Measurements from ENCODE around the gene TCERG1L. TPM values are rescaled to one million over a fixed set of nuclear protein-coding genes. Genes with fewer than 3 reads are reported as not detected.

The TCERG1L gene
- total RNA-seq, 1 donor from 2014 or later, result not detected

DNA sequence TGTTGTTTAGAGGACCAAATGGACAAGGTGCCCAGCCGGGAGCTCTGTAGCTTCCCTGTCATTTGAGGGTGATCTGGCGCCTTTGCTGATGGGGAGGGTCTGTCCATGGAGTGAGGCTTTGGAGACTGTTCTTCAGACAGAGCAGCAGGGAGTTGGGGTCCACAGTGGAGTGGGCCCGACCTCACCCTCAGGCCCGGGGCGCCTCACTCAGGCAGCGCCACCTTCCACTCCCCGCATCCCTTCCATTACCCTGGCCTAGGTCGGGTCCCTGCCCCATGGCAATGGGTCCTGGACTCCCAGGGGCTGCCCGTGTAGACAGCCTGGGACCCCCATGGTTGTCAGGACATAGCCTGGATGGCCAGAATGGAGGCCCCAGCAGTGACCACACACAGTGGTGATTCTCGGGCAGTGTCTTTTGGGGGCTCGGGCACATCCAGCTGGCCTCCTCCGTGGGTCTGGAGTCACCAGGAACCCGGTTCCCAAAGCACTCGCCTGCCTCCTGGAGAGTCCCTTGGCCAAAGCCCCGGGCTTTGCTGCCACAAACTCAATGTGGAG lies 38.5 kb downstream of the TCERG1L start:
- Mint-ChIP-seq H3K4me3 (no peak overlapping the region), H3K27me3 (no peaks in the 10 kb centered on the region), H3K36me3 (ENCODE audit: low read depth) (no peaks in the 10 kb centered on the region), H3K4me1 (no peaks in the 10 kb centered on the region), H3K9me3 (no peaks in the 10 kb centered on the region), H3K27ac (no peak overlapping the region)
- DNase-seq, result no peak
- intact Hi-C loops (cut with micrococcal nuclease), result no loop called here

DNA sequence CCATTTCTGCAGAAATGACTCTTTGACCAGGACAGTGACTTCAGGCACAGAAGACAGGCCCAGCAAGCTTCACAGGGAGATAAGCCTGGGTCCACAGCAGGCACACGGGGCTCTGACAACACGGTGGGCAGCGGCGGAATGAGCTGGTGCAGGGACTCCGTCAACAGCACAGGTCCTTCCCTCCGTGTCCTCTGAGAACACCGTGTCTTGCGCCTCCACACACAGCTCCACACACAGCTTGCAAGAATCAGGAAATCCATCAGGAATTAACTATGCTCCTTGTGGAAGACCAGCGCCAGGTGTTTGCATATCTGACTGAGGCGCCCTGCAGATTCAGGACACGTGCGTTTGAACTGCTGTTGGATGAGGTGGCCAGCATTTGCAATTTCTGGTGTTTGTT lies 39.6 kb downstream of the TCERG1L start:
- no peaks in the 10 kb centered on the region for H3K4me1 Mint-ChIP-seq
- intact Hi-C loops (cut with micrococcal nuclease), result no loop called here
- no peak overlapping the region for H3K4me3 Mint-ChIP-seq
- no peak overlapping the region for H3K27ac Mint-ChIP-seq
- H3K36me3 Mint-ChIP-seq (ENCODE audit: low read depth), result no peaks in the 10 kb centered on the region
- no peak for DNase-seq
- H3K9me3 Mint-ChIP-seq, result no peaks in the 10 kb centered on the region
- H3K27me3 Mint-ChIP-seq, result no peaks in the 10 kb centered on the region

DNA sequence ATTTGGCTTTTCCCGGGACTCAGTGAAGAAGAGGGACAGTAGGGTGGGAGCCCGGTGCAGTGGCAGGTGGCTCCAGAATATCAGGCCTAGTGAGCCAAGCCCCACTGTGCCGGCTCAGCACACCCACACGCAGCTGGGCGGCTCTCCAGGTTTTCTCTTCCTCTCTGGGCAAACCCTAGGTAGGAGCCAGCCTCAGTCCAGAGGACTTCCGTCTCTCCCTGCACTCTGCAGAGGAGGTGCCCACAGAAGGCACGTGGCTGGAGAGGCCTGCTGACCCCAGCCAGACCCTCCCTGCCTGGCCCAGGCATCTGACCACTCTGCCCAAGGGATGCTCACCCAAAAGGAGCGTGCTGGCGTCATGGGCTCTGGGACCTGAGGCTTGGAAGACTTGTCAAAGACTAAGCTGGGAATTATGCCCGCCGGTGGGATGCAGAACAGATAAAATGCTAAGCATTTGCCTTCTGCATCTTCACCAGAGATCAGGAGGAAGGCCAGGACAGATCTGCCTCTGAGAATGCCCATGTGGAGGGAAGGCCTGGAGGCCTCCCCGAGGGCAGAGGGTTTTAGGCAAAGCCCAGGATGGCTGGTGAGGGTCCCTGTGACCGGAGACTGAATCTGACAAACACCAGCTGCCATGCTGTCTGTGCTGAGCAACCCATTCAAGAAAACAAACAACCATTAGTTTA lies 40.2 kb downstream of the TCERG1L start:
- intact Hi-C loops (cut with micrococcal nuclease), result no loop called here
- Mint-ChIP-seq H3K27ac (no peak overlapping the region), H3K9me3 (no peaks in the 10 kb centered on the region), H3K4me1 (no peaks in the 10 kb centered on the region), H3K36me3 (ENCODE audit: low read depth) (no peaks in the 10 kb centered on the region), H3K27me3 (no peaks in the 10 kb centered on the region), H3K4me3 (no peak overlapping the region)
- no peak for DNase-seq

DNA sequence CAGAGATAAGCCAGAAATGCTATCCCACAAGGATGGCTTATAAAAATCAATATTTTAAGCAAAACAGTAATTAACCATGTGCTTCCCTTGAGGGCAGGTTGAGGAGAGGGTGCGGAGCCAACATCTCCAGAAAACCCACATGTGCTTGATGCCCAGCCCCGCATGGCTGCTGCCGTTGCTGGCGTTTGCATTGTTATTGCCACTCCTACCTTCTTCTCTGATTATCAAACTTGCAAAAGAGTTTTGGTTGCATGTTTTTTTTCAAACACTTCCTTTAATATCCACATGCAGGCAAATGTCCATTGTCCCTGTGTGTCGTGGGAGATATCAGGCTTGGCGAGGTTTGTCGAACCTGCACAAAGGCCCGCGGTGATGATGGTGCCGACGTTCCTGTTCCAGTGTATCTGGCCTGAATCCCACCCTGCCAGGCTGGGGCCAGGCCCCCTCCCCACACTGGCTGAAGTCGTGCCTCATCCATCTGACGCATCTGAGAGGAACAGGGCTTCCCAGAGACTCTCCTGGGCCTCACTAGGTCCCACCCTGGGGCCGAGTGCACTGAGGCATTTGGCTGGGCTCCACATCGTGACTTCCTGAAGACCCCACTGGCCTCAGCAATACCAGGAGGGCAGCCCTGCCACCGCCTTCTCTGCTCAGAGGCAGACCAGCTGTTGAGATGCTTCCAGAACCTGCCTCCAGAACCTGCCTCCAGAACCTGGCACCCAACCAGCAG lies 40.9 kb downstream of the TCERG1L start:
- DNase-seq, result no peak
- no peak overlapping the region for H3K4me3 Mint-ChIP-seq
- no peaks in the 10 kb centered on the region for H3K36me3 Mint-ChIP-seq (ENCODE audit: low read depth)
- H3K27me3 Mint-ChIP-seq, result no peaks in the 10 kb centered on the region
- intact Hi-C loops (cut with micrococcal nuclease), result no loop called here
- no peaks in the 10 kb centered on the region for H3K4me1 Mint-ChIP-seq
- H3K9me3 Mint-ChIP-seq, result no peaks in the 10 kb centered on the region
- H3K27ac Mint-ChIP-seq, result no peak overlapping the region

DNA sequence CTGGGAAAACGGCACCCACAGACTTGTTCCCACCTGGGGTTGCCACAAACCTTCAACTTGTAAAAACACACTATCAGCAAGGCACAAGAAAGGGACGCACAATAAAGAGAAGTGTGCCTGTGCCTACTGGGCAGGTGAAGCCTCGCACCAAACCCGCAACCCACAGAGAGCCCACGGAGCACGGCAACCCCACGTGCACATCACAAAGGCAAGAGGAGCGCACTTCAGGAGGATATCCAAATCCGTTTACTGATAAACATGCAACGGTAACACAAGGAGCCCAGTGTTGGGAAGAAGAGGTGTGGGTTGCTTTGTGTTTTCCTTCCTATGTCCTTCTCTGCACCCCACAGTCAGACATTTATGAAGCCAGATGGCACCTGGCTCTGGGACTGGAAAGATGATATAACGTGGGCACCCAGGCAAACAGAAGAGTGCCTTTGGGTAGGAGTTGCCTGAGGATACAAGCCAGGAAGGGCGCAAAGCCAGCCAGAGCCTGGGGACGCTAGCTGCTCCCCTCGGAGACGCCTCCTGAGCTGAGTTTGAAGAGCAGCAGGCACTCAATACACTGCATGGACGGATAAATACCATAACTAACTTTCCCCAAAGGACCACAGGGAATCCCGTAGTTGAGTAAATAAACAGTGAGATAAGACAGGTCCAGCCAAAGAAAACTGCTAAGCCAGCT lies 41.6 kb downstream of the TCERG1L start:
- no peaks in the 10 kb centered on the region for H3K4me1 Mint-ChIP-seq
- no peak for DNase-seq
- no peaks in the 10 kb centered on the region for H3K27me3 Mint-ChIP-seq
- no peaks in the 10 kb centered on the region for H3K9me3 Mint-ChIP-seq
- intact Hi-C loops (cut with micrococcal nuclease), result no loop called here
- H3K27ac Mint-ChIP-seq, result no peak overlapping the region
- no peak overlapping the region for H3K4me3 Mint-ChIP-seq
- H3K36me3 Mint-ChIP-seq (ENCODE audit: low read depth), result no peaks in the 10 kb centered on the region

DNA sequence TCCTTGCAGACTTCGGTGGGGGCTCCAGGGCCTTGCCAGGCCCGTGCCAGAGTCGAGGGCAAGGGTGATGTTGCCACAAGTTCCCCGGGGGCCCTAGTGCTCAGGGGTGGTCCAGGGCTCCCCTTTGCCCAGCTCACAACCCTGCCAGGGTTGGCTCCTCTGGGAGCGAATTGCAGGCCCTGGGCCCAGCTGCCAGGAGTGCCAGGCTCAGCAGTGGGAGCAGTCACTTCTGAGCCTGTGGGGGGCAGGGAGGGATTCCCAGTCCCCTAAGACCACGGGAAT lies 43.8 kb downstream of the TCERG1L start:
- no peak for DNase-seq
- Mint-ChIP-seq H3K27me3 (no peaks in the 10 kb centered on the region), H3K4me1 (no peaks in the 10 kb centered on the region), H3K27ac (no peak overlapping the region), H3K4me3 (no peak overlapping the region), H3K9me3 (no peaks in the 10 kb centered on the region), H3K36me3 (ENCODE audit: low read depth) (no peaks in the 10 kb centered on the region)
- intact Hi-C loops (cut with micrococcal nuclease), result no loop called here

DNA sequence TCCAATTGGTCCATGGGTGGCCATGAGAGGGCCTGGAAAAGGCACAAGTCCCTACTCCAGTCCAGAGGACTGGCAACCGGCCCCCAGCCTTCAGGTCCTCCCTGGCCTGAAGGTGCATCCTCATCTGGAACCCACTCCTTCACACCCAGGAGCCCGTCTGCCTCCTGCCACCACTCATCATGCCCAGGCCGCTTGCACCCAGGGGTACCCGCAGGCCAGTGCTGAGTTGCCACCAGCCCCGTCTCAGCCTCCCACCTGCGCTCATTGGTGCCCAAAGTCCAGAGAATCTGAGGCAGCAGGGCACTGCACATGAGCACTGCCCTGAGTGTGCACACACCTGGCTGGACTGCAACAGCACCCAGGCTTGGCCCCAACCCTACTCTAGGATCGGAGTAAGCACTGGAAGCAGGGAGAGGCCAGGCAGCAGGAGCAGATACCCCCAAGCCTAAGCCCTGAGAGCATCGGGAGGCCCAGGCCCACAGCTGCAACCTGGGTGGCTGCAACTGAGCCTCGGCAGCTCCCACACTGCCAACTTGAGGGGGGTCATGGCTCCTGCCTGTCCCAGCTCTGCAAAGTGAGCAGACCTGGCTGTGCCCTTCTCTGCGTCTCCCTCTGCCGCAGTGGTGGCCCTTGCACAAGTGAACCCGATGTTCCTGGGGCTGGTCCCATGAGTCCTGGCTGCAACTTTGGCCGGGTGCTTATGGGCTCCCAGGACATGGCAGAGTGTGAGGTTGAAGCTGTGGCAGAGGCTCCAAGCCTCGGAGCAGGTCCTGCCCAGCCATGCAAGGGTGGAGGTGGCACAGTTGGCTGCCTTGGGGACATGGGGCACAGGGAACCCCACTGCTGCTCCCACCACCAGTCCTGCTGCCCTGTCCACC lies 44.3 kb downstream of the TCERG1L start:
- no peak for DNase-seq
- intact Hi-C loops (cut with micrococcal nuclease), result no loop called here
- no peak overlapping the region for H3K27ac Mint-ChIP-seq
- H3K36me3 Mint-ChIP-seq (ENCODE audit: low read depth), result no peaks in the 10 kb centered on the region
- H3K4me3 Mint-ChIP-seq, result no peak overlapping the region
- no peaks in the 10 kb centered on the region for H3K27me3 Mint-ChIP-seq
- no peaks in the 10 kb centered on the region for H3K4me1 Mint-ChIP-seq
- no peaks in the 10 kb centered on the region for H3K9me3 Mint-ChIP-seq

DNA sequence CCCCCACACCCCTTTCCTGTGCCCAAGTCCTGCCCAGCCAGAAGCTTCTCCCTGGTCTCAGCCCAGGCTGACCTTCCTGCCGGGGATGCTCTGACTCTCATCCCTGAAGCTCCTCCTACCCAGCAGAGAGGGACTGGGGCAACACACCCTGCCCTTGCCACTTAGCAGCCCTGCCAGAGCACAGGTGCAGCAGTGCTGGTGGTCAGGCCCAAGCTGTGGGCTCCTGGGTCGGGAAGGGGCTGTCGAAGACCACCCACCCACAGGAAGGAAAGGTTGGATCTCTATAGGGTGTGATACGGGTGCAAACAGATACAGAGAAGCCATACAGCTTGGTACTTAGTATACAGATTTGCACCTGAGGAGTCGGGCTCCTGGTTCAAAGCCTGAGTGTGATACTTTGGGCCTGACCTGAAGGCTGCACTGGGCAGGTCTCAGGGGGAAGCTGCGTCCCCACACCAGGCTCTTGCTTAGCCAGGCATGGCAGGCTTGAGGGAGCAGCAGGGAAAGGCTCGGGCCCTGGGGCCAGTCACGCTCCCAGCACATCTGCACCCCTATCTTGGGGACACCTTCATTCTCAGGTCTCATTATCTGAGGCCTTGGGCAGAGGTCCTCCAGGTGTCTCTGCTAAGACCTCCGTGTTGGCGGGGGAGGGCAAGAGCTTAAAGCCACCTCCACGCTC lies 47.3 kb downstream of the TCERG1L start:
- Mint-ChIP-seq H3K4me3 (no peak overlapping the region), H3K9me3 (no peaks in the 10 kb centered on the region), H3K4me1 (no peaks in the 10 kb centered on the region), H3K36me3 (ENCODE audit: low read depth) (no peaks in the 10 kb centered on the region), H3K27me3 (no peaks in the 10 kb centered on the region), H3K27ac (no peak overlapping the region)
- intact Hi-C loops (cut with micrococcal nuclease), result no loop called here
- DNase-seq, result no peak

DNA sequence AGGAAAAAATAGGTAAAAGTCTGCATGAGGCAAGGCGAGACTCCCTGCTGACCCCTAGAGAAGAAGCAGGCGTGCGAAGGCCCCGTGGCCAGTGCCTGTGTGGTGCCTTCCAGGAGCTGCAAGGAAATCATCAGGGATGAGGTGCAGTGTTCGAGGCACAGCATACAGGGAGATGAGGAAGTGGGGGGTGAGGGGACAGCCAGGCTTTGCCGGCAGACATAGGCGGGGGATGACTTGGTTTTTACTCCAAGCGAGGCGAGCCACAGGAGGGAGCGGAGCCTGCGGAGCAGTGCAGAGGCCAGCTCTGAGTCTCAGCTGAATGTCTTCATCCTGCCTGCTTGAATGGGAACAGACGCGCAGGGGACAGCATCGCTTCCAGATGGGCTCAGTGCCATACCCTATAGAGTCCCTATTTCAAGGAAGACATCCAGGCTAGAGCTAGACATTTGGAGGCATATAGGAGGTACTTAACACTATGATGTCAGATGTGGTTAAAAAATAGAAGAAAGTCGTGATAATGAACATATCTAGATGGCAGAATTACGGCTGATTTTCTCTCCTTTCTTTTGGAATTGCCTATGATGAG lies 49.5 kb downstream of the TCERG1L start:
- Mint-ChIP-seq H3K9me3 (no peaks in the 10 kb centered on the region), H3K27ac (no peak overlapping the region), H3K27me3 (no peaks in the 10 kb centered on the region), H3K4me1 (no peaks in the 10 kb centered on the region), H3K4me3 (no peak overlapping the region), H3K36me3 (ENCODE audit: low read depth) (no peaks in the 10 kb centered on the region)
- no peak for DNase-seq
- intact Hi-C loops (cut with micrococcal nuclease), result no loop called here

DNA sequence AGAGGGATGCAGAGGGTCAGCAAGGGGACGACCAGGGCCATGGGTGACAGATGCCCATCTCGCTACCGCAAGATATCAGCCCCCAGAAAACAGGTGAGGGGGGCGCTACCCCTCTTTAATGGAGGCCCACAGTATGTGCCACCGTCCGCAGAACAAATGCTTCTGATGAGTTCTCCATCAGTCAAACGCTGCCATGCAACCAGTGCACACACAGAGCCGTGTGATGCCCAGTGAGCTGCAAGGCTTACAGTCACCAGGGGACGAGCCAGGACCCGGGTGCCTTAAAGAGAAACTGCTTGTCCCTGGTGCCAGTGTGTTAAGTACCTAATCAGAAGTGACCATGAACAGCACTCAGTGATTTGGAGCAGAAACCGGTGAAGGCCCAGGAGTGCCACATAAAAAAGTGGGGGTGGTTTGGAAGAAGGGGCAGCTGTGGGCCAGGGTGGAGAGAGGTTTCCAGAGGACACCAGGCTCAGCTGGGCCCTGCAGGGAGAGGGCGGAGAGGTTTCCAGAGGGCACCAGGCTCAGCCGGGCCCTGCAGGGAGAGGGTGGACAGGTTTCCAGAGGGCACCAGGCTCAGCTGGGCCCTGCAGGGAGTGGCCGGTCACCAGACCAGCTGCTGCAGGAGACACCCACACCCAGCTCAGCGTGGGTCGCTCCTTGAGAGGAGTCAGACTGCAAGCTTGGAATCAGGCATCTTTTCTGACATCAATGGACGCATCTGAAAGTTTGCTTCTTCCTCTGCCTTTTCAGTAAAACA lies 50.9 kb downstream of the TCERG1L start:
- no peak overlapping the region for H3K4me3 Mint-ChIP-seq
- no peaks in the 10 kb centered on the region for H3K27me3 Mint-ChIP-seq
- no peaks in the 10 kb centered on the region for H3K9me3 Mint-ChIP-seq
- no peaks in the 10 kb centered on the region for H3K4me1 Mint-ChIP-seq
- H3K27ac Mint-ChIP-seq, result no peak overlapping the region
- no peaks in the 10 kb centered on the region for H3K36me3 Mint-ChIP-seq (ENCODE audit: low read depth)
- DNase-seq, result no peak
- intact Hi-C loops (cut with micrococcal nuclease), result no loop called here

DNA sequence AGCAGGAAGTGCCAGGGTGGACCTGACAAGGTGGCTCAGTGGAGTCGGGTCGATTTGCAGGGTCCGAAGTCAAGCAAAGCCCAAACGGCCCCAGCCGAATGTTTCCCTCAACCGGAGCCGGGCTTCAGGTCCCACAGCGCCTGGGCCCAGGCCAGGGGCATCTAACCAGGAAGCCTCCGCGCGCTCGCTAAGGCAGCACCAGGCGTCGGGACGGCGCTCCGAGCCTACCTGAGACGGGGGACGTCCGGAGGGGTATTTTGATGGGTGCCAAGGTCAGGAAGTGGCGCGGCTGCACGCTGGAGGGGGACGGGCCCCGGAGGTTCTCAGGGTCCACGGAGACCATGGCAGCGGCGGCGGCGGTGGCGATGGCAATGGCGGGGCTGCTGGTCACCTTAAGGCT lies 51.5 kb downstream of the TCERG1L start:
- Mint-ChIP-seq H3K27ac (no peak overlapping the region), H3K4me3 (no peak overlapping the region), H3K36me3 (ENCODE audit: low read depth) (no peaks in the 10 kb centered on the region), H3K4me1 (no peaks in the 10 kb centered on the region), H3K9me3 (no peaks in the 10 kb centered on the region), H3K27me3 (no peaks in the 10 kb centered on the region)
- DNase-seq, result no peak
- intact Hi-C loops (cut with micrococcal nuclease), result no loop called here

DNA sequence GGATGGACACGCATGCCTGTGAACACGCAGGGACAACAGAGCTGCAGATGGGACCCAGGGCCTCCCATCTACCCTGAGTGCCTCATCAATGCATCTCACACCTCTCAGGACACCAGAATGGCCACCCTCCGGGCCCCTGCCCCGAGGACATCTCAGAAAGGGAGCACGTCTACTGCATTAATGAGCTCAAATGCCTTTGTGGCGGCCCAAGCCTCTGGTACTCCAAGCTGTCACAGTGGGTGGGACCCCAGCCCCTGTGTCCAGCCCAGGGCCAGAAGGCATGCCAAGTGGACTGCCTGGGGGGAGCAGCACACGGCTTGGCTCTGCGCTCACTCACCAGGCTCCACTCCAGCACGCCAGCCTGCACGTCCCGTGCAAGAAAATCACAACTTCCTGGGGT lies 52.0 kb downstream of the TCERG1L start:
- Mint-ChIP-seq H3K9me3 (no peaks in the 10 kb centered on the region), H3K4me1 (no peaks in the 10 kb centered on the region), H3K27ac (no peak overlapping the region), H3K36me3 (ENCODE audit: low read depth) (no peaks in the 10 kb centered on the region), H3K27me3 (no peaks in the 10 kb centered on the region), H3K4me3 (no peak overlapping the region)
- intact Hi-C loops (cut with micrococcal nuclease), result no loop called here
- DNase-seq, result no peak

Measured in activated CD4-positive, alpha-beta T cell treated with anti-CD3 and anti-CD28 coated beads, Interleukin-2, amount 10 ng/mL, durations not matched to agents 24 days and 14 days (primary cell).